K562 (cell line): ENCODE data around the gene ACTRT3. TPM values are rescaled to one million over a fixed set of nuclear protein-coding genes. Genes with fewer than 3 reads are reported as not detected.

Experiments used
- ATAC-seq: fragments of 200-7000 bp; cut with Tn5 transposase; 3 replicates; pipeline ENCODE4 v1.9.1; 2020; ENCODE audit warnings: moderate library complexity
- BruUV-seq: library from RNA; stranded (reverse); fragments of 400-500 nt; replicated peaks from 2 replicates; lab custom pipeline; 2021; lab: Mats Ljungman, UMichigan
- CTCF ChIA-PET: fragments of 300-600 bp; formaldehyde crosslinking; extraction: SDS; loops from one replicate; lab custom pipeline; 2021; ENCODE audit warnings: low intra/inter-chr PET ratio; lab: Yijun Ruan, JAX
- POLR2A ChIA-PET: fragments of 300-600, 350-650 bp; sonication (Branson Sonifier 250); formaldehyde crosslinking; extraction: SDS; loops from one replicate; lab custom pipeline; 2021; ENCODE audit warnings: antibody characterized with exemption, inconsistent platforms; lab: Yijun Ruan, JAX
- DNase-seq, 4 experiments: peaks; one replicate each; pipeline versions ENCODE4 v3.0.0 to v3.0.0-alpha.2; 2011 to 2018; ENCODE audit warnings: low spot score in 3 of 4, mixed read lengths in 3 of 4; ENCODE audit errors: extremely low read depth in 1 of 4
- FAIRE-seq: peaks from 2 replicates; lab custom pipeline; 2011; peaks lifted over from hg19 to GRCh38; lab: Jason Lieb, UNC
- H2AFZ ChIP-seq: 2 replicates; pipeline ENCODE4 v1.6.0; 2011; ENCODE audit warnings: low read depth, low read length, control low read depth, inconsistent platforms
- H3K27ac ChIP-seq: fragments of 200-600 bp; 3 replicates; pipeline ENCODE4 v1.8.0; 2011; ENCODE audit warnings: low read depth, mild to moderate bottlenecking, control low read depth, inconsistent platforms, low read length, moderate library complexity, mixed read lengths; ENCODE audit errors: extremely low read depth
- H3K27me3 ChIP-seq, 2 experiments: fragments of 300-600 bp in 1 of 2; 2 replicates in 1 of 2; 3 replicates in 1 of 2; pipeline versions ENCODE4 v1.6.0 to v1.8.0; 2011; ENCODE audit warnings: inconsistent platforms in 2 of 2, low read length in 2 of 2, mild to moderate bottlenecking in 1 of 2, mixed read lengths in 1 of 2, moderate library complexity in 1 of 2; ENCODE audit not compliant: control insufficient read depth in 2 of 2, insufficient read depth in 2 of 2
- H3K36me3 ChIP-seq: fragments of 300-600 bp; 3 replicates; pipeline ENCODE4 v1.8.0; 2011; ENCODE audit warnings: mild to moderate bottlenecking, low read length, inconsistent platforms; ENCODE audit not compliant: control insufficient read depth, insufficient read depth
- H3K4me1 ChIP-seq, 2 experiments: fragments of 200-600 bp in 1 of 2; replicated peaks in 1 of 2; 2 replicates in 1 of 2; 3 replicates in 1 of 2; pipeline versions ENCODE4 v1.5.1 to v1.8.0; 2011; ENCODE audit warnings: inconsistent platforms in 2 of 2, low read length in 2 of 2, mild to moderate bottlenecking in 1 of 2, mixed read lengths in 1 of 2, moderate library complexity in 1 of 2; ENCODE audit not compliant: control insufficient read depth in 2 of 2, insufficient read depth in 2 of 2
- H3K4me2 ChIP-seq: 2 replicates; pipeline ENCODE4 v1.6.1; 2011; ENCODE audit warnings: low read length, control low read depth, inconsistent platforms, mixed read lengths; ENCODE audit not compliant: insufficient read depth
- H3K4me3 ChIP-seq: fragments of 200-600 bp; sonication (generic), shearing (Covaris generic); 2 replicates; pipeline ENCODE4 v1.5.1; 2016; ENCODE audit warnings: control low read depth, inconsistent platforms
- H3K79me2 ChIP-seq: fragments of 200-600 bp; 3 replicates; pipeline ENCODE4 v1.8.0; 2011; ENCODE audit warnings: low read length, inconsistent platforms; ENCODE audit not compliant: control insufficient read depth, insufficient read depth
- H3K9ac ChIP-seq, 2 experiments: 2 replicates each; pipeline versions ENCODE4 v1.6.0 to v1.6.1; 2011; ENCODE audit warnings: low read depth in 2 of 2, low read length in 2 of 2, control low read depth in 1 of 2, inconsistent platforms in 1 of 2, mild to moderate bottlenecking in 1 of 2, mixed read lengths in 1 of 2; ENCODE audit not compliant: insufficient read depth in 1 of 2
- H3K9me1 ChIP-seq: one replicate; pipeline ENCODE4 v1.6.0; 2011; ENCODE audit warnings: inconsistent platforms, mild to moderate bottlenecking, low read length, moderate library complexity; ENCODE audit not compliant: control insufficient read depth, insufficient read depth
- H3K9me3 ChIP-seq: replicated peaks from 2 replicates; pipeline ENCODE4 v1.5.1; 2011; ENCODE audit warnings: low read depth, low read length, inconsistent platforms; ENCODE audit not compliant: control insufficient read depth, insufficient read depth
- H4K20me1 ChIP-seq: replicated peaks from 2 replicates; pipeline ENCODE4 v1.6.1; 2011; ENCODE audit warnings: low read length, inconsistent platforms, mixed read lengths; ENCODE audit not compliant: control insufficient read depth, insufficient read depth
- ARNT ChIP-seq, 2 experiments: fragments of 450-650 bp; IDR thresholded peaks; 2 replicates each; pipeline ENCODE4 v1.6.1; 2016; ENCODE audit warnings: mild to moderate bottlenecking in 1 of 2
- BHLHE40 ChIP-seq: IDR thresholded peaks from 2 replicates; pipeline ENCODE4 v1.6.1; 2011; ENCODE audit warnings: low read length, improper control_type of control experiment
- CBFA2T3 ChIP-seq: fragments of 450-650 bp; IDR thresholded peaks from 2 replicates; pipeline ENCODE4 v1.6.1; 2017
- EP400 ChIP-seq: fragments of 450-650 bp; IDR thresholded peaks from 2 replicates; pipeline ENCODE4 v1.6.1; 2017; ENCODE audit warnings: antibody characterized with exemption, mild to moderate bottlenecking, moderate library complexity
- HSF4 ChIP-seq: fragments of 250-450 bp; sonication (Bioruptor Pico); IDR thresholded peaks from 2 replicates; pipeline ENCODE4 v2.1.2; 2022; ENCODE audit warnings: mild to moderate bottlenecking, moderate library complexity, borderline replicate concordance
- LCOR ChIP-seq: sonication (generic); formaldehyde crosslinking; IDR thresholded peaks from 2 replicates; pipeline ENCODE4 v1.8.0; 2022; ENCODE audit warnings: mild to moderate bottlenecking, missing genetic modification reagents
- LEF1 ChIP-seq: fragments of 450-650 bp; IDR thresholded peaks from 2 replicates; pipeline ENCODE4 v1.6.1; 2016; ENCODE audit warnings: mild to moderate bottlenecking
- MCM7 ChIP-seq, 2 experiments: fragments of 450-650 bp; IDR thresholded peaks; 2 replicates each; pipeline ENCODE4 v1.6.1; 2016 to 2018
- MEF2D ChIP-seq: conservative IDR thresholded peaks from 2 replicates; pipeline ENCODE4 v1.6.1; 2016; ENCODE audit warnings: low read depth, missing genetic modification characterization, missing compliant biosample characterization
- MYC ChIP-seq, 2 experiments: fragments of 250-450 bp in 1 of 2; sonication (Bioruptor Pico) in 1 of 2; IDR thresholded peaks; 2 replicates each; pipeline versions ENCODE4 v1.5.1 to v1.6.1; 2012 to 2021; ENCODE audit warnings: low read depth in 2 of 2, borderline replicate concordance in 1 of 2, improper control_type of control experiment in 1 of 2, low read length in 1 of 2, mild to moderate bottlenecking in 1 of 2, moderate library complexity in 1 of 2
- NR4A1 ChIP-seq, 2 experiments: fragments of 250-450 bp in 1 of 2; fragments of 450-650 bp in 1 of 2; sonication (Bioruptor Pico) in 1 of 2; IDR thresholded peaks; 2 replicates each; pipeline versions ENCODE4 v1.4.0 to v1.6.1; 2016 to 2020; ENCODE audit warnings: mild to moderate bottlenecking in 2 of 2, missing compliant biosample characterization in 1 of 2, missing genetic modification characterization in 1 of 2, moderate library complexity in 1 of 2
- PHB2 ChIP-seq: fragments of 450-650 bp; IDR thresholded peaks from 2 replicates; pipeline ENCODE4 v1.6.1; 2017; ENCODE audit warnings: low read depth
- RAD51 ChIP-seq: fragments of 450-650 bp; IDR thresholded peaks from 2 replicates; pipeline ENCODE4 v1.7.1; 2016; ENCODE audit warnings: low read depth, mild to moderate bottlenecking, borderline replicate concordance
- STAT5B ChIP-seq: fragments of 250-450 bp; sonication (Bioruptor Pico); IDR thresholded peaks from 2 replicates; pipeline ENCODE4 v1.8.0; 2021; ENCODE audit warnings: mild to moderate bottlenecking, inconsistent platforms
- TBL1XR1 ChIP-seq, 2 experiments: IDR thresholded peaks; 2 replicates each; pipeline ENCODE4 v1.6.1; 2012; ENCODE audit warnings: improper control_type of control experiment in 2 of 2, low read length in 2 of 2, mild to moderate bottlenecking in 1 of 2
- TEAD2 ChIP-seq: fragments of 450-650 bp; IDR thresholded peaks from 2 replicates; pipeline ENCODE4 v1.6.1; 2016; ENCODE audit warnings: missing genetic modification characterization, control low read depth, missing compliant biosample characterization
- TEAD4 ChIP-seq, 2 experiments: sonication (generic) in 1 of 2; formaldehyde crosslinking in 1 of 2; IDR thresholded peaks; 2 replicates each; pipeline versions ENCODE4 v1.6.1 to v1.8.0; 2012 to 2022; ENCODE audit warnings: borderline replicate concordance in 1 of 2, inconsistent platforms in 1 of 2, low read length in 1 of 2, mild to moderate bottlenecking in 1 of 2, missing genetic modification reagents in 1 of 2
- XRCC4 ChIP-seq: IDR thresholded peaks from one replicate; pipeline ENCODE4 v1.6.1; 2011; ENCODE audit not compliant: insufficient read depth, insufficient read length; ENCODE audit errors: extremely low read depth
- ZC3H11A ChIP-seq: IDR thresholded peaks from 2 replicates; pipeline ENCODE4 v1.6.1; 2012; ENCODE audit warnings: low read depth, low read length, improper control_type of control experiment
- ZNF124 ChIP-seq: sonication (generic); formaldehyde crosslinking; IDR thresholded peaks from 2 replicates; pipeline ENCODE4 v1.8.1; 2022; ENCODE audit warnings: missing genetic modification reagents
- ZNF165 ChIP-seq: fragments of 250-450 bp; sonication (Bioruptor Pico); IDR thresholded peaks from 2 replicates; pipeline ENCODE4 v1.4.0; 2020; ENCODE audit warnings: borderline replicate concordance
- ZNF174 ChIP-seq: fragments of 250-450 bp; sonication (Bioruptor Pico); IDR thresholded peaks from 2 replicates; pipeline ENCODE4 v1.4.0; 2020; ENCODE audit warnings: mild to moderate bottlenecking
- WGBS: fragments of 100-300 bp; shearing (Covaris generic); methylation state at CpG from one replicate; pipeline ENCODE4 v1.1.6; 2016; ENCODE audit warnings: low coverage, mixed read lengths; ENCODE audit not compliant: insufficient coverage; ENCODE audit errors: missing lambda C conversion rate; 5-methylcytosine and 5-hydroxymethylcytosine counted together
- in situ Hi-C: fragments of 300-500 bp; cut with MboI; formaldehyde crosslinking; loops from 4 replicates; pipeline ENCODE4 v1.15.0; 2018; ENCODE audit warnings: inconsistent platforms, mixed read lengths
- intact Hi-C: fragments of 100-400 bp; cut with micrococcal nuclease; formaldehyde crosslinking; loops from 2 replicates; pipeline ENCODE4 v1.14.2; 2022
- polyA plus RNA-seq, 8 experiments: library from polyadenylated mRNA; depleted of rRNA in 4 of 8; stranded (reverse) in 5 of 8; unstranded in 3 of 8; fragments of >200 nt; fragmentation: Nextera tagmentation in 2 of 8; fragmentation: Illumina TruSeq in 1 of 8; extraction: Ambion mirVana in 2 of 8; extraction: Trizol in 1 of 8; gene quantifications; 2 replicates each; pipeline versions ENCODE4 v1.2.1 to v1.2.3, GENCODE V29; 2011 to 2014; ENCODE audit warnings: inconsistent platforms in 1 of 8, missing spikeins in 1 of 8
- total RNA-seq, 7 experiments: library from RNA; depleted of rRNA in 6 of 7; stranded (reverse); fragments of >200 nt in 6 of 7; fragmentation: Illumina TruSeq in 2 of 7; extraction: Trizol in 2 of 7; gene quantifications; 2 replicates each; pipeline versions ENCODE4 v1.2.1 to v1.2.3, GENCODE V29; 2011 to 2021; ENCODE audit warnings: low replicate concordance in 1 of 7

ACTRT3 gene
- total and polyA plus RNA-seq, 9 of the 15 experiments (the other 6 are each of a cell fraction or from before 2014, with no cell fraction given) = 0.06 to 0.11 (median 0.07) TPM; not detected in 5

DNA sequence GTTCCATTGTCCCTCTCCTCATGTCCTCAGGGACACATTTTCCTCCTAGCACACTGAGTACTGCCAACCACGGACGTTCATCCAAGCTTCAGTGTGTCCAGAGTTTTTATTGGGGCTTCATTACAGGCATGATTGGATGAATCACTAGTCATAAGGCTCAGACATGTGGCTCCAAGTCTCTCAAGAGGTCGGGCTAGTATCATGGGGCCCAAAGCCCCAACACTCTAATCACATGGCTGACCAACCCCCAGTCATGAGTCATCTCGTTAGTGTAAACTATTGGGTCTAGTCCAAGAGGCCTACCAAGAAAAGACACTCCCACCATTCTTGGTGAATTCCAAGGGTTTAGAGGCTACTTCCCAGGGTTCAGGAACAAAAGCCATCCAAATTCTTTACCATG lies 8.9 kb downstream of the ACTRT3 start (continued):
- peak; percentile 81 for TF ChIP-seq MYC (IDR thresholded peaks at IDR 0.05; ENCODE audit: low read depth, low read length)
- no peak for TF ChIP-seq MYC (CRISPR knock-in tag; IDR thresholded peaks at IDR 0.05; ENCODE audit: borderline replicate concordance, low read depth)
- 0 out of 4 replicates have a peak, but pooled peaks of 1 of the 2 experiments have one; percentile 42 for TF ChIP-seq TBL1XR1 (IDR thresholded peaks at IDR 0.05; ENCODE audit: low read length in 2 of 2)
- 0 out of 2 replicates have a peak, but pooled peaks have one; percentile 27 for TF ChIP-seq CBFA2T3
- TF ChIP-seq RAD51 = peak; percentile 65
- no peak for TF ChIP-seq HSF4
- TF ChIP-seq BHLHE40 = 0 out of 2 replicates have a peak, but pooled peaks have one; percentile 15
- peak; percentile 74 for TF ChIP-seq LEF1

DNA sequence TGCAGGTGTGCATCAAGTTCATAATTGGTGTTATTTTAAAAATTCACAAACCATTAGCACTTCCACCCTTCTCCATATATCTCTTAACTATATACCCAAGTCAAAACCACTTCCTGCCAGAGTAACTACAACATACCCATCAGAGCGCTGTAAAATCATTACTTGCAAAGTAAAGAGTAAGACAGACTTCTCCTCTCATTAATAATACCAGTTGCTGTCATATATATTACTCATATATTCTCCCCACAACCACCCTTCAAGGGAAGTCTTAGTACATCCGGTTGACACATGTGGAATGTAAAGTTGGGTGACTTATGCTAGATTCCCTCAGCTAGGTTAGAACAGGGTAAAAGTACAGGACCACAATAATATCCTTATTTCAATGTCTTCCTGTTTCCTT lies 10.1 kb downstream of the ACTRT3 start:
- H2AFZ ChIP-seq = peak overlapping the region; percentile 93; the same call in 1 of the 2 replicates
- H3K4me1 ChIP-seq = peaks cover 1 to 39% of the 10 kb centered on the region in 2 experiments
- no peak for ATAC-seq
- no peak overlapping the region for H3K9ac ChIP-seq
- H3K9me1 ChIP-seq = no peaks in the 10 kb centered on the region
- H3K9me3 ChIP-seq = peaks cover 17% of the 10 kb centered on the region
- no peaks in the 10 kb centered on the region for H3K27me3 ChIP-seq
- no peak overlapping the region for H3K4me3 ChIP-seq
- POLR2A ChIA-PET = no interaction called here
- no peaks in the 10 kb centered on the region for H4K20me1 ChIP-seq
- DNase-seq = no peak
- H3K27ac ChIP-seq = no peak overlapping the region; the same call in 2 of the 3 replicates
- H3K36me3 ChIP-seq = no peaks in the 10 kb centered on the region
- no peak for FAIRE-seq
- in situ Hi-C loops = no loop called here
- BruUV-seq = no TSS peak
- CTCF ChIA-PET = no interaction called here
- intact Hi-C loops = no loop called here
- no peak for TF ChIP-seq STAT5B (CRISPR knock-in tag)
- no peak for TF ChIP-seq PHB2
- TF ChIP-seq NR4A1 (CRISPR knock-in tag; IDR thresholded peaks at IDR 0.05) = no peak
- no peak for TF ChIP-seq NR4A1 (tag; IDR thresholded peaks at IDR 0.05)
- no peak for TF ChIP-seq XRCC4
- no peak for TF ChIP-seq TEAD4 (IDR thresholded peaks at IDR 0.05; ENCODE audit: low read length)
- TF ChIP-seq TEAD4 (CRISPR knock-in tag; IDR thresholded peaks at IDR 0.05; ENCODE audit: borderline replicate concordance) = no peak
- no peak for TF ChIP-seq MEF2D (tag)
- TF ChIP-seq EP400 = no peak
- no peak for TF ChIP-seq MCM7 (IDR thresholded peaks at IDR 0.05)
- no peak for TF ChIP-seq ARNT (IDR thresholded peaks at IDR 0.05)
- TF ChIP-seq ZNF174 (CRISPR knock-in tag) = no peak
- TF ChIP-seq ZNF124 (CRISPR knock-in tag) = no peak
- TF ChIP-seq ZC3H11A = no peak
- no peak for TF ChIP-seq TEAD2 (tag)
- TF ChIP-seq ZNF165 = no peak
- TF ChIP-seq LCOR (CRISPR knock-in tag) = no peak
- WGBS = 47% methylated on average over 2 of the region's 2 CpGs
- H3K79me2 ChIP-seq = peaks cover 1% of the 10 kb centered on the region; the same call in 1 of the 3 replicates
- H3K4me2 ChIP-seq = no peak overlapping the region
